ENCODE measurements around the gene MEGF10. TPM values are rescaled to one million over a fixed set of nuclear protein-coding genes. Genes with fewer than 3 reads are reported as not detected.

MEGF10 gene
- total and polyA plus RNA-seq, 10 of the 15 experiments (the other 5 are each of a cell fraction or from before 2014, with no cell fraction given) = 0.03 to 0.21 (median 0.05) TPM; not detected in 5

DNA sequence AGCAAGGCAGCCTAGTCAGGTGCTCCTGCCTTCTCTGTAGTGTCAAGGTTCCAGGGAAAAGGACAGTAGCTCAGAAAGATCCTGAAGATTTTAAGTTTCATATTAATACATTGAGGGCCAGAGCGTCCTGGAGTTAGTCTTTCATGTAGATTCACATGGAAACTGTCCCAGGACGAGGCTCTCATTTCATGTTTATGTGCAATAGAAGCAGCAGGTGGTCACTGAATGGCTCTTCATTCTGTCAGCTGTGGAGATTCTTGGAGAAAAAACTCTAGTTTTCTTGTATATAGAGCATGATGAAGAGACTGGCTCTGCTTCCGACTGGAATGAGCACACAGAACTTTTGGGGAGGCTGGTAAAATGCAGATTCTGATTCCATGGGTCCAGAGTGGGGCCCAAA, 54.3 kb downstream of the MEGF10 start:
- Histone ChIP-seq H4K20me1 (ENCODE audit: control insufficient read depth, insufficient read depth) (no peaks in the 10 kb centered on the region), H3K9me3 (replicated peaks; ENCODE audit: control insufficient read depth, insufficient read depth, low read length) (no peaks in the 10 kb centered on the region), H3K4me2 (ENCODE audit: control insufficient read depth, insufficient read depth) (no peak overlapping the region), H2AFZ (ENCODE audit: control insufficient read depth, low read depth, low read length) (no peak overlapping the region), H3K27ac (ENCODE audit: control insufficient read depth, insufficient read depth) (no peak overlapping the region), H3K4me3 (no peak overlapping the region), H3K27me3 (replicated peaks in 1 of 2; ENCODE audit: control insufficient read depth in 2 of 2, insufficient read depth in 2 of 2, low read length in 1 of 2) (0 out of 4 replicates have a peak, but pooled peaks cover 0 to under 1% of the 10 kb centered on the region in 2 experiments), H3K9ac (ENCODE audit: control insufficient read depth, insufficient read depth, low read length) (no peak overlapping the region), H3K79me2 (ENCODE audit: control insufficient read depth, insufficient read depth, low read length) (no peaks in the 10 kb centered on the region), H3K4me1 (ENCODE audit: control insufficient read depth, insufficient read depth, low read length) (no peaks in the 10 kb centered on the region), H3K36me3 (ENCODE audit: control insufficient read depth in 2 of 2, insufficient read depth in 2 of 2, low read length in 1 of 2) (no peaks in the 10 kb centered on the region)
- FAIRE-seq = no peak
- no peak for DNase-seq (ENCODE audit: low read depth, low spot score)
- POLR2A ChIA-PET = no interaction called here
- WGBS (ENCODE audit: insufficient coverage, insufficient replicate concordance, low lambda C conversion rate, missing lambda C conversion rate) = 14% methylated on average over 3 of the region's 3 CpGs
- intact Hi-C loops (cut with micrococcal nuclease; ENCODE audit: unreplicated experiment) = no loop called here
- no peak for ATAC-seq
- SMC1A ChIA-PET (ENCODE audit: uncharacterized antibody, unreplicated experiment) = interaction anchor here (0.7 kb wide), 1 partner anchor 466 kb away, joined by 3 read pairs; no protein-coding TSS in a partner anchor
- in situ Hi-C loops (cut with MboI) = no loop called here
- RAD21 ChIA-PET (ENCODE audit: unreplicated experiment) = no interaction called here
- CTCF ChIA-PET = no interaction called here
- BruUV-seq (replicated peaks) = no TSS peak
- TF ChIP-seq SREBF1 (IDR thresholded peaks at IDR 0.05; ENCODE audit: low read length) (no peak), ZBTB40 (IDR thresholded peaks at IDR 0.05; ENCODE audit: borderline replicate concordance) (no peak), GATAD2B (conservative IDR thresholded peaks at IDR 0.05; ENCODE audit: low read depth) (no peak), SUPT20H (IDR thresholded peaks at IDR 0.05; ENCODE audit: borderline replicate concordance, control insufficient read depth, low read depth, low read length) (no peak), YBX1 (IDR thresholded peaks at IDR 0.05) (no peak), SPI1 (IDR thresholded peaks at IDR 0.05; ENCODE audit: borderline replicate concordance, insufficient read depth, low read depth, low read length) (no peak), ZNF274 (IDR thresholded peaks at IDR 0.05; ENCODE audit: insufficient read depth, insufficient read length) (no peak), POLR2A (IDR thresholded peaks at IDR 0.05; ENCODE audit: low read depth, low read length) (no peak), SRF (IDR thresholded peaks at IDR 0.05; ENCODE audit: low read depth in 2 of 2, low read length in 2 of 2) (no peak), FOXM1 (IDR thresholded peaks at IDR 0.05; ENCODE audit: low read depth, low read length) (no peak), POU2F2 (IDR thresholded peaks at IDR 0.05; ENCODE audit: borderline replicate concordance, low read depth, low read length) (no peak), TARDBP (IDR thresholded peaks at IDR 0.05; ENCODE audit: borderline replicate concordance) (no peak), CHD2 (IDR thresholded peaks at IDR 0.05; ENCODE audit: borderline replicate concordance, low read depth, low read length) (no peak), TCF7 (IDR thresholded peaks at IDR 0.05; ENCODE audit: borderline replicate concordance) (no peak), EGR1 (IDR thresholded peaks at IDR 0.05; ENCODE audit: borderline replicate concordance in 1 of 2, low read depth in 2 of 2, low read length in 2 of 2) (no peak), SMARCA5 (IDR thresholded peaks at IDR 0.05) (no peak), NFYA (IDR thresholded peaks at IDR 0.05; ENCODE audit: borderline replicate concordance, low read depth, low read length) (no peak), FOXK2 (IDR thresholded peaks at IDR 0.05) (no peak)
- TF ChIP-seq, protein P1, sequence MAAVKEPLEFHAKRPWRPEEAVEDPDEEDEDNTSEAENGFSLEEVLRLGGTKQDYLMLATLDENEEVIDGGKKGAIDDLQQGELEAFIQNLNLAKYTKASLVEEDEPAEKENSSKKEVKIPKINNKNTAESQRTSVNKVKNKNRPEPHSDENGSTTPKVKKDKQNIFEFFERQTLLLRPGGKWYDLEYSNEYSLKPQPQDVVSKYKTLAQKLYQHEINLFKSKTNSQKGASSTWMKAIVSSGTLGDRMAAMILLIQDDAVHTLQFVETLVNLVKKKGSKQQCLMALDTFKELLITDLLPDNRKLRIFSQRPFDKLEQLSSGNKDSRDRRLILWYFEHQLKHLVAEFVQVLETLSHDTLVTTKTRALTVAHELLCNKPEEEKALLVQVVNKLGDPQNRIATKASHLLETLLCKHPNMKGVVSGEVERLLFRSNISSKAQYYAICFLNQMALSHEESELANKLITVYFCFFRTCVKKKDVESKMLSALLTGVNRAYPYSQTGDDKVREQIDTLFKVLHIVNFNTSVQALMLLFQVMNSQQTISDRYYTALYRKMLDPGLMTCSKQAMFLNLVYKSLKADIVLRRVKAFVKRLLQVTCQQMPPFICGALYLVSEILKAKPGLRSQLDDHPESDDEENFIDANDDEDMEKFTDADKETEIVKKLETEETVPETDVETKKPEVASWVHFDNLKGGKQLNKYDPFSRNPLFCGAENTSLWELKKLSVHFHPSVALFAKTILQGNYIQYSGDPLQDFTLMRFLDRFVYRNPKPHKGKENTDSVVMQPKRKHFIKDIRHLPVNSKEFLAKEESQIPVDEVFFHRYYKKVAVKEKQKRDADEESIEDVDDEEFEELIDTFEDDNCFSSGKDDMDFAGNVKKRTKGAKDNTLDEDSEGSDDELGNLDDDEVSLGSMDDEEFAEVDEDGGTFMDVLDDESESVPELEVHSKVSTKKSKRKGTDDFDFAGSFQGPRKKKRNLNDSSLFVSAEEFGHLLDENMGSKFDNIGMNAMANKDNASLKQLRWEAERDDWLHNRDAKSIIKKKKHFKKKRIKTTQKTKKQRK (IDR thresholded peaks at IDR 0.05; ENCODE audit: low read depth, low read length) = no peak
